ENCODE data around the gene ACTN1.
A peak's percentile ranks its signal among the peaks of the same experiment; 100 is the strongest.

ACTN1 gene

GRCh38 chr14:68982581-68982980 is 3.5 kb upstream of the ACTN1 start:
- Histone ChIP-seq H3K36me3 (ENCODE audit: control insufficient read depth in 1 of 2, insufficient read depth in 2 of 2, low read depth in 1 of 2, low read length in 2 of 2) (no peaks in the 10 kb centered on the region), H3K14ac (ENCODE audit: low read length in 2 of 2) (no peak overlapping the region), H3K9ac (ENCODE audit: low read length) (no peak overlapping the region), H3K18ac (ENCODE audit: low read depth in 1 of 2, low read length in 2 of 2) (peak overlapping the region; percentile 4 to 37), H3K4me2 (ENCODE audit: low read length, poor library complexity, severe bottlenecking) (no peak overlapping the region), H2BK15ac (ENCODE audit: low read depth, poor library complexity, severe bottlenecking) (no peak overlapping the region), H2BK120ac (ENCODE audit: low read depth, low read length) (no peak overlapping the region), H3K23ac (ENCODE audit: low read length in 2 of 2) (no peak overlapping the region), H4K8ac (ENCODE audit: low read length) (peak overlapping the region; percentile 40), H3K27me3 (ENCODE audit: control insufficient read depth in 1 of 2, insufficient read depth in 1 of 2, low read length in 2 of 2) (no peaks in the 10 kb centered on the region), H3K79me1 (replicated peaks; ENCODE audit: low read length, poor library complexity, severe bottlenecking) (peaks cover 2% of the 10 kb centered on the region), H3K4ac (ENCODE audit: low read depth in 1 of 2, low read length in 2 of 2) (no peak overlapping the region), H2BK5ac (ENCODE audit: low read depth, low read length, poor library complexity, severe bottlenecking) (no peak overlapping the region), H2BK12ac (ENCODE audit: low read length in 2 of 2) (peak overlapping the region in 1 of 2 experiments; percentile 74), H4K91ac (ENCODE audit: low read length) (peak overlapping the region; percentile 52), H3K9me3 (ENCODE audit: control insufficient read depth, low read length) (no peaks in the 10 kb centered on the region), H2AK5ac (ENCODE audit: low read length, severe bottlenecking) (no peak overlapping the region), H3K4me3 (ENCODE audit: insufficient read depth in 1 of 2, low read depth in 1 of 2, low read length in 2 of 2) (no peak overlapping the region), H3K4me1 (ENCODE audit: control insufficient read depth, insufficient read depth, low read depth, low read length) (peaks cover 18% of the 10 kb centered on the region), H3K27ac (ENCODE audit: low read length, poor library complexity, severe bottlenecking) (no peak overlapping the region), H2AFZ (ENCODE audit: low read depth, low read length) (no peak overlapping the region)
- DNase-seq, result no peak
- WGBS, result 94% methylated on average over 2 of the region's 2 CpGs

GRCh38 chr14:68981539-68981976 is 2.5 kb upstream of the ACTN1 start:
- Histone ChIP-seq H3K23ac (ENCODE audit: low read length in 2 of 2) (no peak overlapping the region), H3K4me1 (ENCODE audit: control insufficient read depth, insufficient read depth, low read depth, low read length) (peaks cover 20% of the 10 kb centered on the region), H2BK120ac (ENCODE audit: low read depth, low read length) (no peak overlapping the region), H3K79me1 (replicated peaks; ENCODE audit: low read length, poor library complexity, severe bottlenecking) (peaks cover 2% of the 10 kb centered on the region), H3K36me3 (ENCODE audit: control insufficient read depth in 1 of 2, insufficient read depth in 2 of 2, low read depth in 1 of 2, low read length in 2 of 2) (peaks cover 0 to 4% of the 10 kb centered on the region in 2 experiments), H3K9ac (ENCODE audit: low read length) (no peak overlapping the region), H3K9me3 (ENCODE audit: control insufficient read depth, low read length) (no peaks in the 10 kb centered on the region), H2AFZ (ENCODE audit: low read depth, low read length) (no peak overlapping the region), H3K4ac (ENCODE audit: low read depth in 1 of 2, low read length in 2 of 2) (peak overlapping the region in 1 of 2 experiments; percentile 20), H3K27me3 (ENCODE audit: control insufficient read depth in 1 of 2, insufficient read depth in 1 of 2, low read length in 2 of 2) (no peaks in the 10 kb centered on the region), H2AK5ac (ENCODE audit: low read length, severe bottlenecking) (peak overlapping the region; percentile 20), H3K18ac (ENCODE audit: low read depth in 1 of 2, low read length in 2 of 2) (peak overlapping the region in 1 of 2 experiments; percentile 11), H3K14ac (ENCODE audit: low read length in 2 of 2) (no peak overlapping the region), H2BK15ac (ENCODE audit: low read depth, poor library complexity, severe bottlenecking) (no peak overlapping the region), H3K27ac (ENCODE audit: low read length, poor library complexity, severe bottlenecking) (peak overlapping the region; percentile 33), H3K4me2 (ENCODE audit: low read length, poor library complexity, severe bottlenecking) (no peak overlapping the region), H2BK5ac (ENCODE audit: low read depth, low read length, poor library complexity, severe bottlenecking) (no peak overlapping the region), H4K8ac (ENCODE audit: low read length) (peak overlapping the region; percentile 8), H2BK12ac (ENCODE audit: low read length in 2 of 2) (peak overlapping the region in 1 of 2 experiments; percentile 47), H4K91ac (ENCODE audit: low read length) (no peak overlapping the region), H3K4me3 (ENCODE audit: insufficient read depth in 1 of 2, low read depth in 1 of 2, low read length in 2 of 2) (no peak overlapping the region)
- WGBS, result 9% methylated on average over 7 of the region's 7 CpGs
- peak; percentile 87 for DNase-seq

- Histone ChIP-seq H2BK120ac (ENCODE audit: low read depth, low read length) (no peak overlapping the region), H3K23ac (ENCODE audit: low read length in 2 of 2) (peak overlapping the region in 1 of 2 experiments; percentile 70), H3K14ac (ENCODE audit: low read length in 2 of 2) (no peak overlapping the region), H3K9me3 (ENCODE audit: control insufficient read depth, low read length) (no peaks in the 10 kb centered on the region), H3K27me3 (ENCODE audit: control insufficient read depth in 1 of 2, insufficient read depth in 1 of 2, low read length in 2 of 2) (no peaks in the 10 kb centered on the region), H3K4me1 (ENCODE audit: control insufficient read depth, insufficient read depth, low read depth, low read length) (peaks cover 23% of the 10 kb centered on the region), H3K9ac (ENCODE audit: low read length) (no peak overlapping the region), H3K79me1 (replicated peaks; ENCODE audit: low read length, poor library complexity, severe bottlenecking) (peaks cover 2% of the 10 kb centered on the region), H4K8ac (ENCODE audit: low read length) (peak overlapping the region; percentile 24), H2BK15ac (ENCODE audit: low read depth, poor library complexity, severe bottlenecking) (no peak overlapping the region), H2AK5ac (ENCODE audit: low read length, severe bottlenecking) (peak overlapping the region; percentile 55), H3K4me3 (ENCODE audit: insufficient read depth in 1 of 2, low read depth in 1 of 2, low read length in 2 of 2) (no peak overlapping the region), H2AFZ (ENCODE audit: low read depth, low read length) (no peak overlapping the region), H3K4ac (ENCODE audit: low read depth in 1 of 2, low read length in 2 of 2) (peak overlapping the region; percentile 46 to 55), H2BK12ac (ENCODE audit: low read length in 2 of 2) (peak overlapping the region; percentile 33 to 49), H3K36me3 (ENCODE audit: control insufficient read depth in 1 of 2, insufficient read depth in 2 of 2, low read depth in 1 of 2, low read length in 2 of 2) (peaks cover 0 to 6% of the 10 kb centered on the region in 2 experiments), H3K4me2 (ENCODE audit: low read length, poor library complexity, severe bottlenecking) (no peak overlapping the region), H3K27ac (ENCODE audit: low read length, poor library complexity, severe bottlenecking) (peak overlapping the region; percentile 43), H3K18ac (ENCODE audit: low read depth in 1 of 2, low read length in 2 of 2) (peak overlapping the region in 1 of 2 experiments; percentile 77), H4K91ac (ENCODE audit: low read length) (no peak overlapping the region), H2BK5ac (ENCODE audit: low read depth, low read length, poor library complexity, severe bottlenecking) (no peak overlapping the region)
- no peak for DNase-seq
- WGBS, result 58% methylated on average over 3 of the region's 4 CpGs
These were observed 2.0 kb upstream of the ACTN1 start for GRCh38 chr14:68981139-68981538.

- Histone ChIP-seq H2BK15ac (ENCODE audit: low read depth, poor library complexity, severe bottlenecking) (peak overlapping the region; percentile 87), H4K8ac (ENCODE audit: low read length) (peak overlapping the region; percentile 70), H3K4me1 (ENCODE audit: control insufficient read depth, insufficient read depth, low read depth, low read length) (peaks cover 29% of the 10 kb centered on the region), H2BK12ac (ENCODE audit: low read length in 2 of 2) (peak overlapping the region in 1 of 2 experiments; percentile 74), H3K9ac (ENCODE audit: low read length) (peak overlapping the region; percentile 90), H2BK5ac (ENCODE audit: low read depth, low read length, poor library complexity, severe bottlenecking) (no peak overlapping the region), H2BK120ac (ENCODE audit: low read depth, low read length) (peak overlapping the region; percentile 64), H2AK5ac (ENCODE audit: low read length, severe bottlenecking) (peak overlapping the region; percentile 68), H3K9me3 (ENCODE audit: control insufficient read depth, low read length) (no peaks in the 10 kb centered on the region), H3K14ac (ENCODE audit: low read length in 2 of 2) (peak overlapping the region in 1 of 2 experiments; percentile 35), H3K4me3 (ENCODE audit: insufficient read depth in 1 of 2, low read depth in 1 of 2, low read length in 2 of 2) (peak overlapping the region; percentile 65 to 83), H3K4ac (ENCODE audit: low read depth in 1 of 2, low read length in 2 of 2) (peak overlapping the region; percentile 36 to 95), H3K27ac (ENCODE audit: low read length, poor library complexity, severe bottlenecking) (peak overlapping the region; percentile 84), H3K79me1 (replicated peaks; ENCODE audit: low read length, poor library complexity, severe bottlenecking) (peaks cover 2% of the 10 kb centered on the region), H3K27me3 (ENCODE audit: control insufficient read depth in 1 of 2, insufficient read depth in 1 of 2, low read length in 2 of 2) (no peaks in the 10 kb centered on the region), H3K36me3 (ENCODE audit: control insufficient read depth in 1 of 2, insufficient read depth in 2 of 2, low read depth in 1 of 2, low read length in 2 of 2) (peaks cover 4 to 8% of the 10 kb centered on the region in 2 experiments), H3K4me2 (ENCODE audit: low read length, poor library complexity, severe bottlenecking) (peak overlapping the region; percentile 80), H3K23ac (ENCODE audit: low read length in 2 of 2) (no peak overlapping the region), H2AFZ (ENCODE audit: low read depth, low read length) (peak overlapping the region; percentile 10), H4K91ac (ENCODE audit: low read length) (peak overlapping the region; percentile 64), H3K18ac (ENCODE audit: low read depth in 1 of 2, low read length in 2 of 2) (peak overlapping the region; percentile 73 to 88)
- 2% methylated on average over 29 of the region's 44 CpGs for WGBS
- DNase-seq, result peak; percentile 51
These were observed 785 bp upstream of the ACTN1 start for GRCh38 chr14:68979722-68980451.
